Adipose tissue (tissue), 3 donors: ENCODE data around the gene IL1RL1. TPM values are rescaled to one million over a fixed set of nuclear protein-coding genes. Genes with fewer than 3 reads are reported as not detected.

Experiments
- H3K27ac ChIP-seq: one replicate; pipeline ENCODE4 v1.5.1; 2013; ENCODE audit warnings: low read depth, low read length
- WGBS, 3 donors: extraction: QIAGEN DNeasy Blood & Tissue Kit; methylation state at CpG; one replicate each; pipeline ENCODE4 v1.1.7; 2013; 5-methylcytosine and 5-hydroxymethylcytosine counted together
- polyA plus RNA-seq, 3 donors: library from polyadenylated mRNA; stranded (reverse); fragments of 200-250 nt; gene quantifications; one replicate each; pipeline ENCODE4 v1.2.3, GENCODE V29; 2013
- donor health status: healthy with polysubstance abuse.
- donor health status: Bipolar disorder and iron deficiency.
- donor health status: healthy.

The IL1RL1 gene
- polyA plus RNA-seq, 3 donors, result 2.1 to 28.8 (median 5.6) TPM

- 26 to 46% (median 31%) methylated on average over 1 of the region's 1 CpG for WGBS, 3 donors
- no peak overlapping the region for H3K27ac ChIP-seq
Observed at GRCh38 chr2:102392942-102393341, 81.6 kb downstream of the IL1RL1 start.

- no peak overlapping the region for H3K27ac ChIP-seq
- 70 to 92% (median 87%) methylated on average over 2 of the region's 2 CpGs for WGBS, 3 donors
Observed at GRCh38 chr2:102396012-102396411, 84.6 kb downstream of the IL1RL1 start.

DNA sequence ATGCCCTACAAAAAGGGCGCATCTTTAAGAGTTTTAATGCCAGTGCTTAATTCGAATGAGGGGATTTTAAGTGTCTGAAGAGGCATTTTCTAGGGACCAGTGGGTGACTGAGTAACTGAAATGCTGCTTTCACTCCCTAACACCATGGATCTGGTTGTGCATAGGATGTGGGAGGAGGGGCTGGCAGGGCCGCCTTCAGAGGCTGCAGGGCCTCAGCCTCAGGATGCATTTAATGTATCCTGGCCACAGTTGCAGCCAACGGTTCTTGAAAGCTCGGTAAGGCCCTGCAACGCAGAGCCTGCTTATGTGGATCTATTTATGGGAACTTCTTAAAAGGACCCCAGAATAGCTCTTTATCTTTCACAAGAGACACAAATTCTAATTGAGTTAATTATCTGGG, 85.8 kb downstream of the IL1RL1 start:
- 80 to 90% (median 81%) methylated on average over 6 of the region's 6 CpGs for WGBS, 3 donors
- no peak overlapping the region for H3K27ac ChIP-seq

- H3K27ac ChIP-seq, result no peak overlapping the region
- 78 to 94% (median 85%) methylated on average over 7 of the region's 7 CpGs for WGBS, 3 donors
Observed at GRCh38 chr2:102399499-102400141, 88.3 kb downstream of the IL1RL1 start.

DNA sequence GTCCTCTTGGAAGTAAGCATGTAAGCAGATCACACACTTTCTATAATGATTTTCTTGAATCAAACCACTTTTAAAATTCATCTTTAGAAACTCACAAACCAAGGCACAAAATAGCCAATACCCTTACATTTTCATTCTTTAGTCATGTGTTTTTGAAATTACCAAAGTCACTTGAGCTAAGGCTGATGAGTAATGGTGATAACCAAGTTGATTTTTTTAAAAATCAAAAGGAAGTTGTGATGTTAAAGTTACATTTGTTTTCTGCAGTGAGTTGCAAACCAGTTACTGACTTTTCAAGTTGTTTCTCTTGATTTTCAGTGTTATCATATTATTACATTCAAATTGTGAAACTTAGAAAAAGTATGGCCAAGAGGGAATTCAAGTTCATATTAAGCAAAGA, 90.1 kb downstream of the IL1RL1 start:
- H3K27ac ChIP-seq, result no peak overlapping the region

Other genes starting within 250 kb of the IL1RL1 start
- 100 to 1,000 TPM in 2 of 3 donors, 10 to 100 TPM in 1; 20.6 to 285 (median 128) TPM for gene IL1R1, start 168.8 kb upstream of the IL1RL1 start, polyA plus RNA-seq
- gene IL1RL2, start 124.5 kb upstream of the IL1RL1 start, polyA plus RNA-seq, result under 1 TPM; 0.10 to 0.91 (median 0.67) TPM
- gene IL18R1, start 44.2 kb downstream of the IL1RL1 start, polyA plus RNA-seq, result 1 to 10 TPM; 1.2 to 5.9 (median 4.8) TPM
- 1 to 10 TPM in 2 of 3 donors, under 1 TPM in 1; 0.37 to 5.9 (median 5.4) TPM for gene IL18RAP, start 111.6 kb downstream of the IL1RL1 start, polyA plus RNA-seq
- 1 to 10 TPM in 1 of 3 donors, under 1 TPM in 2; 0.01 to 1.8 (median 0.11) TPM for gene SLC9A4, start 161.7 kb downstream of the IL1RL1 start, polyA plus RNA-seq